OCI-LY7 (cell line): ENCODE measurements around the gene MS4A6A. TPM values are rescaled to one million over a fixed set of nuclear protein-coding genes. Genes with fewer than 3 reads are reported as not detected.

ENCODE experiments used
- BruUV-seq: library from RNA; stranded (reverse); fragments of 400-500 nt; replicated peaks from 2 replicates; lab custom pipeline; 2021; lab: Mats Ljungman, UMichigan
- CTCF ChIA-PET: fragments of 300-600 bp; sonication (Branson Sonifier 250); formaldehyde crosslinking; loops from one replicate; lab custom pipeline; 2022; ENCODE audit warnings: antibody characterized with exemption; ENCODE audit not compliant: unreplicated experiment; lab: Charles Lee
- POLR2A ChIA-PET: fragments of 300-600 bp; sonication (Branson Sonifier 250); formaldehyde crosslinking; loops from one replicate; lab custom pipeline; 2022; ENCODE audit warnings: antibody characterized with exemption; lab: Charles Lee
- DNase-seq: peaks from one replicate; pipeline ENCODE4 v3.0.0-alpha.2; 2015; ENCODE audit warnings: low spot score
- H2AFZ ChIP-seq: fragments of 200-600 bp; sonication (generic), shearing (Covaris generic); 2 replicates; pipeline ENCODE4 v1.6.1; 2014; ENCODE audit warnings: mild to moderate bottlenecking, antibody characterized with exemption, low read length, moderate library complexity
- H3K27ac ChIP-seq: fragments of 200-600 bp; sonication (generic); 2 replicates; pipeline ENCODE4 v1.5.1; 2014; ENCODE audit warnings: mixed run types, low read depth, mild to moderate bottlenecking, moderate library complexity, low read length, inconsistent platforms; ENCODE audit not compliant: poor library complexity, severe bottlenecking
- H3K36me3 ChIP-seq: fragments of 200-600 bp; sonication (generic); 2 replicates; pipeline ENCODE4 v1.6.1; 2014; ENCODE audit warnings: mild to moderate bottlenecking, antibody characterized with exemption, low read length, moderate library complexity, mixed read lengths; ENCODE audit not compliant: insufficient read depth
- H3K4me1 ChIP-seq: fragments of 200-600 bp; sonication (generic); 2 replicates; pipeline ENCODE4 v1.5.1; 2014; ENCODE audit warnings: mild to moderate bottlenecking, low read length; ENCODE audit not compliant: insufficient read depth, poor library complexity, severe bottlenecking
- H3K4me2 ChIP-seq: fragments of 200-600 bp; sonication (generic); 2 replicates; pipeline ENCODE4 v1.6.1; 2014; ENCODE audit warnings: mild to moderate bottlenecking, low read length
- H3K4me3 ChIP-seq: fragments of 200-600 bp; sonication (generic); 2 replicates; pipeline ENCODE4 v1.5.1; 2014; ENCODE audit warnings: mild to moderate bottlenecking, low read depth, low read length; ENCODE audit not compliant: poor library complexity, severe bottlenecking
- H3K79me2 ChIP-seq: fragments of 200-600 bp; sonication (generic); 2 replicates; pipeline ENCODE4 v1.6.1; 2016; ENCODE audit warnings: low read depth, mild to moderate bottlenecking, low read length, moderate library complexity, mixed read lengths; ENCODE audit not compliant: insufficient read depth
- H3K9me2 ChIP-seq: fragments of 200-600 bp; sonication (generic); 2 replicates; pipeline ENCODE4 v1.6.1; 2016; ENCODE audit warnings: mild to moderate bottlenecking, low read length, mixed read lengths; ENCODE audit not compliant: insufficient read depth
- H3K9me3 ChIP-seq: fragments of 200-600 bp; sonication (generic); 2 replicates; pipeline ENCODE4 v1.6.1; 2014; ENCODE audit warnings: mild to moderate bottlenecking, mixed run types, low read length, mixed read lengths
- H4K20me1 ChIP-seq: fragments of 200-600 bp; sonication (generic); 2 replicates; pipeline ENCODE4 v1.6.1; 2014; ENCODE audit warnings: mild to moderate bottlenecking, antibody characterized with exemption, low read length, moderate library complexity, mixed read lengths; ENCODE audit not compliant: insufficient read depth
- EZH2phosphoT487 ChIP-seq: fragments of 200-600 bp; sonication (generic); IDR thresholded peaks from 2 replicates; pipeline ENCODE4 v1.6.1; 2018; ENCODE audit warnings: low read depth, borderline replicate concordance, mild to moderate bottlenecking, mixed run types, antibody characterized with exemption, low read length, moderate library complexity, mixed read lengths
- intact Hi-C: fragments of 100-400 bp; cut with micrococcal nuclease; formaldehyde crosslinking; loops from one replicate; pipeline ENCODE4 v1.10.0; 2022; ENCODE audit not compliant: unreplicated experiment
- total RNA-seq, 2 experiments: library from RNA; depleted of rRNA in 1 of 2; stranded (reverse); fragments of >200 nt in 1 of 2; shearing (Covaris generic) in 1 of 2; gene quantifications; 2 replicates each; pipeline ENCODE4 v1.2.3, GENCODE V29; 2014 to 2022
- TF ChIP-seq, protein P1 (sequence below): fragments of 200-600 bp; sonication (generic); conservative IDR thresholded peaks from 2 replicates; pipeline ENCODE4 v1.5.1; 2014; ENCODE audit warnings: mild to moderate bottlenecking, antibody characterized with exemption, low read length, moderate library complexity, mixed read lengths

MS4A6A gene
- total RNA-seq, 2 experiments from 2014 or later, result not detected

GRCh38 chr11:60172011-60172410 lies 10.9 kb downstream of the MS4A6A start:
- H3K36me3 ChIP-seq, result no peaks in the 10 kb centered on the region
- TF ChIP-seq, protein P1, sequence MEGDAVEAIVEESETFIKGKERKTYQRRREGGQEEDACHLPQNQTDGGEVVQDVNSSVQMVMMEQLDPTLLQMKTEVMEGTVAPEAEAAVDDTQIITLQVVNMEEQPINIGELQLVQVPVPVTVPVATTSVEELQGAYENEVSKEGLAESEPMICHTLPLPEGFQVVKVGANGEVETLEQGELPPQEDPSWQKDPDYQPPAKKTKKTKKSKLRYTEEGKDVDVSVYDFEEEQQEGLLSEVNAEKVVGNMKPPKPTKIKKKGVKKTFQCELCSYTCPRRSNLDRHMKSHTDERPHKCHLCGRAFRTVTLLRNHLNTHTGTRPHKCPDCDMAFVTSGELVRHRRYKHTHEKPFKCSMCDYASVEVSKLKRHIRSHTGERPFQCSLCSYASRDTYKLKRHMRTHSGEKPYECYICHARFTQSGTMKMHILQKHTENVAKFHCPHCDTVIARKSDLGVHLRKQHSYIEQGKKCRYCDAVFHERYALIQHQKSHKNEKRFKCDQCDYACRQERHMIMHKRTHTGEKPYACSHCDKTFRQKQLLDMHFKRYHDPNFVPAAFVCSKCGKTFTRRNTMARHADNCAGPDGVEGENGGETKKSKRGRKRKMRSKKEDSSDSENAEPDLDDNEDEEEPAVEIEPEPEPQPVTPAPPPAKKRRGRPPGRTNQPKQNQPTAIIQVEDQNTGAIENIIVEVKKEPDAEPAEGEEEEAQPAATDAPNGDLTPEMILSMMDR, result no peak
- no peak for TF ChIP-seq EZH2phosphoT487
- no peak overlapping the region for H3K4me3 ChIP-seq
- H3K79me2 ChIP-seq, result no peaks in the 10 kb centered on the region
- H3K4me1 ChIP-seq, result no peaks in the 10 kb centered on the region
- no peak overlapping the region for H3K4me2 ChIP-seq
- DNase-seq, result no peak
- no peaks in the 10 kb centered on the region for H4K20me1 ChIP-seq
- BruUV-seq, result no TSS peak
- H3K9me2 ChIP-seq, result no peaks in the 10 kb centered on the region
- ChIA-PET CTCF (no interaction called here), POLR2A (interaction anchor here (0.9 kb wide), 1 partner anchor 26 kb away, joined by 3 read pairs; no protein-coding TSS in a partner anchor)
- intact Hi-C loops, result no loop called here
- H3K9me3 ChIP-seq, result peaks cover 20% of the 10 kb centered on the region; the same call in 1 of the 2 replicates
- no peak overlapping the region for H3K27ac ChIP-seq
- no peak overlapping the region for H2AFZ ChIP-seq

DNA sequence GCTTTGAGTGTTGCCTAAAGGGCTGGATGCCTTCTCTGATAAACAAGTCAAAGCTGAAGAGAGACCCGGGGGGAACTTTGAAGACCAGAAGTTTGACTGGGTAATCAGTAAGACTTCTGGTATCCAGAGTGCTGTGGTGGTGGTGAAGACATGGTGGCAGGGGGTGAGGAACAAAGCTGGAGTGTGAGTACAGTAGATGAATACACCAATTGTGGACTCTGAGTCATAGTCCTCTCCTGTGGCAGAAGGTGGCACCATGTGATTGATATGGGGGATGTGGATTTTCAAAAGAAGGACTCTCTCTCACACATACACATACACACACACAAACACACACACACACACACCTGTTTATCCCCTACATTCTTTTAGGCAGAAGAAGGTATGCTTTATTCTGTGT lies 12.3 kb downstream of the MS4A6A start:
- no peaks in the 10 kb centered on the region for H4K20me1 ChIP-seq
- no peak for DNase-seq
- no peak overlapping the region for H2AFZ ChIP-seq
- CTCF ChIA-PET, result no interaction called here
- no peaks in the 10 kb centered on the region for H3K79me2 ChIP-seq
- H3K36me3 ChIP-seq, result no peaks in the 10 kb centered on the region
- H3K4me1 ChIP-seq, result no peaks in the 10 kb centered on the region
- TF ChIP-seq, protein P1, result no peak
- no peak for TF ChIP-seq EZH2phosphoT487
- intact Hi-C loops, result no loop called here
- BruUV-seq, result no TSS peak
- H3K4me2 ChIP-seq, result no peak overlapping the region
- peaks cover 20% of the 10 kb centered on the region; the same call in 1 of the 2 replicates for H3K9me3 ChIP-seq
- POLR2A ChIA-PET, result interaction anchor here (0.7 kb wide), 1 partner anchor 109 kb away, joined by 5 read pairs; no protein-coding TSS in a partner anchor
- no peak overlapping the region for H3K4me3 ChIP-seq
- no peak overlapping the region for H3K27ac ChIP-seq
- no peaks in the 10 kb centered on the region for H3K9me2 ChIP-seq

GRCh38 chr11:60169264-60169915 lies 13.5 kb downstream of the MS4A6A start:
- POLR2A ChIA-PET, result interaction anchor here (0.7 kb wide), 1 partner anchor 194 kb away, joined by 3 read pairs; no protein-coding TSS in a partner anchor
- Histone ChIP-seq H3K9me3 (peaks cover 20% of the 10 kb centered on the region; the same call in 1 of the 2 replicates), H2AFZ (no peak overlapping the region), H3K4me3 (no peak overlapping the region), H3K27ac (no peak overlapping the region), H3K4me1 (no peaks in the 10 kb centered on the region), H4K20me1 (no peaks in the 10 kb centered on the region), H3K36me3 (no peaks in the 10 kb centered on the region), H3K4me2 (no peak overlapping the region), H3K79me2 (no peaks in the 10 kb centered on the region), H3K9me2 (no peaks in the 10 kb centered on the region)
- BruUV-seq, result no TSS peak
- no peak for TF ChIP-seq EZH2phosphoT487
- TF ChIP-seq, protein P1, result peak; percentile 58
- peak; percentile 77 for DNase-seq
- intact Hi-C loops, result no loop called here
- CTCF ChIA-PET, result no interaction called here
